Gastrocnemius medialis (tissue), 4 donors: ENCODE data around the gene SUB1.

ENCODE experiments used
- POLR2A ChIP-seq, 2 donors: fragments of 450-650 bp; IDR thresholded peaks; one replicate each; pipeline ENCODE4 v1.6.1; 2017; ENCODE audit warnings: antibody characterized with exemption in 2 of 2, mild to moderate bottlenecking in 2 of 2, moderate library complexity in 2 of 2
- TF ChIP-seq, protein P1 (sequence below), 5 experiments: fragments of 450-650 bp in 3 of 5; fragments of 200-600 bp in 2 of 5; sonication (generic) in 2 of 5; IDR thresholded peaks in 4 of 5; conservative IDR thresholded peaks in 1 of 5; 1 replicate in 4 of 5; 2 replicates in 1 of 5; pipeline ENCODE4 v1.5.1; 2016 to 2019; ENCODE audit warnings: antibody characterized with exemption in 5 of 5, mild to moderate bottlenecking in 3 of 5, moderate library complexity in 3 of 5

DNA sequence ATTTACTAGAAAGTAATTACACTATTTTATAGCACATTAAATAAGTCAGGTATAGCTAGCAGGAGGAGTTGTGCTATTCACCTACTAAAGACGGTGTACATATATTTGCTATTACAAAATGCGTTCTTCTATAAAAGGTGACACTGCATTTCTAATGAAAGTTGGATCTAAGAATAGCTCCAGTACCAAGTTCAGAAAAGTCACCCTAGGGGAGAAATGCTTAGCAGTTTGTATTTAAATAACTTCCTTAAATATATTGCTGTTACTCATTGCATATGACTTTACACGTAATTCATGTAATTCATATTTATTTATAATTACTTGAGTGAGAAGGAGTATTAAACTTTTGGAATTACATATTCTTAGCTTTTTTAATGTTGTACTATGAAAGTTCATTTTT, 7.0 kb upstream of the SUB1 start:
- TF ChIP-seq POLR2A (IDR thresholded peaks at IDR 0.05) = no peak
- TF ChIP-seq, protein P1, sequence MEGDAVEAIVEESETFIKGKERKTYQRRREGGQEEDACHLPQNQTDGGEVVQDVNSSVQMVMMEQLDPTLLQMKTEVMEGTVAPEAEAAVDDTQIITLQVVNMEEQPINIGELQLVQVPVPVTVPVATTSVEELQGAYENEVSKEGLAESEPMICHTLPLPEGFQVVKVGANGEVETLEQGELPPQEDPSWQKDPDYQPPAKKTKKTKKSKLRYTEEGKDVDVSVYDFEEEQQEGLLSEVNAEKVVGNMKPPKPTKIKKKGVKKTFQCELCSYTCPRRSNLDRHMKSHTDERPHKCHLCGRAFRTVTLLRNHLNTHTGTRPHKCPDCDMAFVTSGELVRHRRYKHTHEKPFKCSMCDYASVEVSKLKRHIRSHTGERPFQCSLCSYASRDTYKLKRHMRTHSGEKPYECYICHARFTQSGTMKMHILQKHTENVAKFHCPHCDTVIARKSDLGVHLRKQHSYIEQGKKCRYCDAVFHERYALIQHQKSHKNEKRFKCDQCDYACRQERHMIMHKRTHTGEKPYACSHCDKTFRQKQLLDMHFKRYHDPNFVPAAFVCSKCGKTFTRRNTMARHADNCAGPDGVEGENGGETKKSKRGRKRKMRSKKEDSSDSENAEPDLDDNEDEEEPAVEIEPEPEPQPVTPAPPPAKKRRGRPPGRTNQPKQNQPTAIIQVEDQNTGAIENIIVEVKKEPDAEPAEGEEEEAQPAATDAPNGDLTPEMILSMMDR (IDR thresholded peaks at IDR 0.05 in 4 of 5, conservative IDR thresholded peaks at IDR 0.05 in 1 of 5) = no peak
